ENCODE measurements around the gene UGT1A9. TPM values are rescaled to one million over a fixed set of nuclear protein-coding genes. Genes with fewer than 3 reads are reported as not detected.

Gene UGT1A9
- total and polyA plus RNA-seq, 2 experiments from 2014 or later = not detected

DNA sequence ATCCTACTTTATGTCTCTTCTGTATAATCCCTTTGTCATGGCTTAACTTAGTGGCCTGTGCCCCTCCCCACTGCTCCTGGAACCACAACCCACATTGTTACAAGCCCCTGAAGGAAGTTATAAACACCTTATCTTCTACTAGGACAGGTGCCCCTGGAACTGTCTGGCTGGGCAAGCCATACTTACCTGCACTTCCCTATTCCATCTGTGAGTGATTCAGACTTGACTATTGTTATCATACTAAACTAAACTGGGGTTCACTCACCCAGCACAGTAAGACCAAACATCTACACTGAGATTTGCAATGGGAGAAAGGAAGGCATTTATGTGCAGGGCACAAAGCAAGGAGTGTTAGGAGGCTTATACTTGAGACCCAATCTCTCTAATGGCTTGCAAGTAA, 17.3 kb downstream of the UGT1A9 start:
- Mint-ChIP-seq H3K4me3 (no peak overlapping the region), H3K36me3 (ENCODE audit: low read depth) (no peaks in the 10 kb centered on the region; the same call in 2 of the 3 replicates), H3K9me3 (no peaks in the 10 kb centered on the region), H3K27me3 (ENCODE audit: insufficient read depth, low read depth, poor library complexity) (peaks cover 2% of the 10 kb centered on the region), H3K27ac (no peak overlapping the region), H3K4me1 (peaks cover 20% of the 10 kb centered on the region)
- no peak overlapping the region for H2AFZ ChIP-seq
- peaks cover 16% of the 10 kb centered on the region; the same call in 1 of the 2 replicates for H3K9me2 ChIP-seq (ENCODE audit: insufficient read depth)
- H3F3A ChIP-seq (replicated peaks; ENCODE audit: low read depth) = no peaks in the 10 kb centered on the region
- ATAC-seq (no peak), DNase-seq (ENCODE audit: low spot score) (no peak)
- no peak overlapping the region for H3K4me2 ChIP-seq
- peaks cover 7% of the 10 kb centered on the region; the same call in 1 of the 2 replicates for H3K4me1 ChIP-seq (ENCODE audit: insufficient read depth)
- no peaks in the 10 kb centered on the region; the same call in 1 of the 2 replicates for H4K20me1 ChIP-seq (replicated peaks; ENCODE audit: insufficient read depth)
- TF ChIP-seq CREB1 (CRISPR knock-in tag; IDR thresholded peaks at IDR 0.05; ENCODE audit: low read depth) (no peak), ZNF331 (CRISPR knock-in tag; IDR thresholded peaks at IDR 0.05; ENCODE audit: low read depth) (no peak), STAT1 (IDR thresholded peaks at IDR 0.05; ENCODE audit: unreplicated experiment) (no peak), ZNF114 (CRISPR knock-in tag; IDR thresholded peaks at IDR 0.05) (no peak), EZH2phosphoT487 (IDR thresholded peaks at IDR 0.05; ENCODE audit: unreplicated experiment) (no peak), POLR2AphosphoS5 (IDR thresholded peaks at IDR 0.05; ENCODE audit: low read depth) (no peak), NANOG (IDR thresholded peaks at IDR 0.05; ENCODE audit: borderline replicate concordance) (no peak), JUNB (IDR thresholded peaks at IDR 0.05; ENCODE audit: unreplicated experiment) (no peak), EZH2 (IDR thresholded peaks at IDR 0.05; ENCODE audit: low read depth, unreplicated experiment) (no peak)
- TF ChIP-seq, protein P1, sequence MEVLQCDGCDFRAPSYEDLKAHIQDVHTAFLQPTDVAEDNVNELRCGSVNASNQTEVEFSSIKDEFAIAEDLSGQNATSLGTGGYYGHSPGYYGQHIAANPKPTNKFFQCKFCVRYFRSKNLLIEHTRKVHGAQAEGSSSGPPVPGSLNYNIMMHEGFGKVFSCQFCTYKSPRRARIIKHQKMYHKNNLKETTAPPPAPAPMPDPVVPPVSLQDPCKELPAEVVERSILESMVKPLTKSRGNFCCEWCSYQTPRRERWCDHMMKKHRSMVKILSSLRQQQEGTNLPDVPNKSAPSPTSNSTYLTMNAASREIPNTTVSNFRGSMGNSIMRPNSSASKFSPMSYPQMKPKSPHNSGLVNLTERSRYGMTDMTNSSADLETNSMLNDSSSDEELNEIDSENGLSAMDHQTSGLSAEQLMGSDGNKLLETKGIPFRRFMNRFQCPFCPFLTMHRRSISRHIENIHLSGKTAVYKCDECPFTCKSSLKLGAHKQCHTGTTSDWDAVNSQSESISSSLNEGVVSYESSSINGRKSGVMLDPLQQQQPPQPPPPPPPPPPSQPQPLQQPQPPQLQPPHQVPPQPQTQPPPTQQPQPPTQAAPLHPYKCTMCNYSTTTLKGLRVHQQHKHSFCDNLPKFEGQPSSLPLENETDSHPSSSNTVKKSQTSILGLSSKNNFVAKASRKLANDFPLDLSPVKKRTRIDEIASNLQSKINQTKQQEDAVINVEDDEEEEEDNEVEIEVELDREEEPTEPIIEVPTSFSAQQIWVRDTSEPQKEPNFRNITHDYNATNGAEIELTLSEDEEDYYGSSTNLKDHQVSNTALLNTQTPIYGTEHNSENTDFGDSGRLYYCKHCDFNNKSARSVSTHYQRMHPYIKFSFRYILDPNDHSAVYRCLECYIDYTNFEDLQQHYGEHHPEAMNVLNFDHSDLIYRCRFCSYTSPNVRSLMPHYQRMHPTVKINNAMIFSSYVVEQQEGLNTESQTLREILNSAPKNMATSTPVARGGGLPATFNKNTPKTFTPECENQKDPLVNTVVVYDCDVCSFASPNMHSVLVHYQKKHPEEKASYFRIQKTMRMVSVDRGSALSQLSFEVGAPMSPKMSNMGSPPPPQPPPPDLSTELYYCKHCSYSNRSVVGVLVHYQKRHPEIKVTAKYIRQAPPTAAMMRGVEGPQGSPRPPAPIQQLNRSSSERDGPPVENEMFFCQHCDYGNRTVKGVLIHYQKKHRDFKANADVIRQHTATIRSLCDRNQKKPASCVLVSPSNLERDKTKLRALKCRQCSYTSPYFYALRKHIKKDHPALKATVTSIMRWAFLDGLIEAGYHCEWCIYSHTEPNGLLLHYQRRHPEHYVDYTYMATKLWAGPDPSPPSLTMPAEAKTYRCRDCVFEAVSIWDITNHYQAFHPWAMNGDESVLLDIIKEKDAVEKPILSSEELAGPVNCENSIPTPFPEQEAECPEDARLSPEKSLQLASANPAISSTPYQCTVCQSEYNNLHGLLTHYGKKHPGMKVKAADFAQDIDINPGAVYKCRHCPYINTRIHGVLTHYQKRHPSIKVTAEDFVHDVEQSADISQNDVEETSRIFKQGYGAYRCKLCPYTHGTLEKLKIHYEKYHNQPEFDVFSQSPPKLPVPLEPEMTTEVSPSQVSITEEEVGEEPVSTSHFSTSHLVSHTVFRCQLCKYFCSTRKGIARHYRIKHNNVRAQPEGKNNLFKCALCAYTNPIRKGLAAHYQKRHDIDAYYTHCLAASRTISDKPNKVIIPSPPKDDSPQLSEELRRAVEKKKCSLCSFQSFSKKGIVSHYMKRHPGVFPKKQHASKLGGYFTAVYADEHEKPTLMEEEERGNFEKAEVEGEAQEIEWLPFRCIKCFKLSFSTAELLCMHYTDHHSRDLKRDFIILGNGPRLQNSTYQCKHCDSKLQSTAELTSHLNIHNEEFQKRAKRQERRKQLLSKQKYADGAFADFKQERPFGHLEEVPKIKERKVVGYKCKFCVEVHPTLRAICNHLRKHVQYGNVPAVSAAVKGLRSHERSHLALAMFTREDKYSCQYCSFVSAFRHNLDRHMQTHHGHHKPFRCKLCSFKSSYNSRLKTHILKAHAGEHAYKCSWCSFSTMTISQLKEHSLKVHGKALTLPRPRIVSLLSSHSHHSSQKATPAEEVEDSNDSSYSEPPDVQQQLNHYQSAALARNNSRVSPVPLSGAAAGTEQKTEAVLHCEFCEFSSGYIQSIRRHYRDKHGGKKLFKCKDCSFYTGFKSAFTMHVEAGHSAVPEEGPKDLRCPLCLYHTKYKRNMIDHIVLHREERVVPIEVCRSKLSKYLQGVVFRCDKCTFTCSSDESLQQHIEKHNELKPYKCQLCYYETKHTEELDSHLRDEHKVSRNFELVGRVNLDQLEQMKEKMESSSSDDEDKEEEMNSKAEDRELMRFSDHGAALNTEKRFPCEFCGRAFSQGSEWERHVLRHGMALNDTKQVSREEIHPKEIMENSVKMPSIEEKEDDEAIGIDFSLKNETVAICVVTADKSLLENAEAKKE (CRISPR knock-in tag; IDR thresholded peaks at IDR 0.05) = no peak
- TF ChIP-seq, protein P2, sequence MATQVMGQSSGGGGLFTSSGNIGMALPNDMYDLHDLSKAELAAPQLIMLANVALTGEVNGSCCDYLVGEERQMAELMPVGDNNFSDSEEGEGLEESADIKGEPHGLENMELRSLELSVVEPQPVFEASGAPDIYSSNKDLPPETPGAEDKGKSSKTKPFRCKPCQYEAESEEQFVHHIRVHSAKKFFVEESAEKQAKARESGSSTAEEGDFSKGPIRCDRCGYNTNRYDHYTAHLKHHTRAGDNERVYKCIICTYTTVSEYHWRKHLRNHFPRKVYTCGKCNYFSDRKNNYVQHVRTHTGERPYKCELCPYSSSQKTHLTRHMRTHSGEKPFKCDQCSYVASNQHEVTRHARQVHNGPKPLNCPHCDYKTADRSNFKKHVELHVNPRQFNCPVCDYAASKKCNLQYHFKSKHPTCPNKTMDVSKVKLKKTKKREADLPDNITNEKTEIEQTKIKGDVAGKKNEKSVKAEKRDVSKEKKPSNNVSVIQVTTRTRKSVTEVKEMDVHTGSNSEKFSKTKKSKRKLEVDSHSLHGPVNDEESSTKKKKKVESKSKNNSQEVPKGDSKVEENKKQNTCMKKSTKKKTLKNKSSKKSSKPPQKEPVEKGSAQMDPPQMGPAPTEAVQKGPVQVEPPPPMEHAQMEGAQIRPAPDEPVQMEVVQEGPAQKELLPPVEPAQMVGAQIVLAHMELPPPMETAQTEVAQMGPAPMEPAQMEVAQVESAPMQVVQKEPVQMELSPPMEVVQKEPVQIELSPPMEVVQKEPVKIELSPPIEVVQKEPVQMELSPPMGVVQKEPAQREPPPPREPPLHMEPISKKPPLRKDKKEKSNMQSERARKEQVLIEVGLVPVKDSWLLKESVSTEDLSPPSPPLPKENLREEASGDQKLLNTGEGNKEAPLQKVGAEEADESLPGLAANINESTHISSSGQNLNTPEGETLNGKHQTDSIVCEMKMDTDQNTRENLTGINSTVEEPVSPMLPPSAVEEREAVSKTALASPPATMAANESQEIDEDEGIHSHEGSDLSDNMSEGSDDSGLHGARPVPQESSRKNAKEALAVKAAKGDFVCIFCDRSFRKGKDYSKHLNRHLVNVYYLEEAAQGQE (IDR thresholded peaks at IDR 0.05; ENCODE audit: unreplicated experiment) = no peak
- TF ChIP-seq, protein P3, sequence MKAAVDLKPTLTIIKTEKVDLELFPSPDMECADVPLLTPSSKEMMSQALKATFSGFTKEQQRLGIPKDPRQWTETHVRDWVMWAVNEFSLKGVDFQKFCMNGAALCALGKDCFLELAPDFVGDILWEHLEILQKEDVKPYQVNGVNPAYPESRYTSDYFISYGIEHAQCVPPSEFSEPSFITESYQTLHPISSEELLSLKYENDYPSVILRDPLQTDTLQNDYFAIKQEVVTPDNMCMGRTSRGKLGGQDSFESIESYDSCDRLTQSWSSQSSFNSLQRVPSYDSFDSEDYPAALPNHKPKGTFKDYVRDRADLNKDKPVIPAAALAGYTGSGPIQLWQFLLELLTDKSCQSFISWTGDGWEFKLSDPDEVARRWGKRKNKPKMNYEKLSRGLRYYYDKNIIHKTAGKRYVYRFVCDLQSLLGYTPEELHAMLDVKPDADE (IDR thresholded peaks at IDR 0.05) = no peak
- TF ChIP-seq, protein P4, sequence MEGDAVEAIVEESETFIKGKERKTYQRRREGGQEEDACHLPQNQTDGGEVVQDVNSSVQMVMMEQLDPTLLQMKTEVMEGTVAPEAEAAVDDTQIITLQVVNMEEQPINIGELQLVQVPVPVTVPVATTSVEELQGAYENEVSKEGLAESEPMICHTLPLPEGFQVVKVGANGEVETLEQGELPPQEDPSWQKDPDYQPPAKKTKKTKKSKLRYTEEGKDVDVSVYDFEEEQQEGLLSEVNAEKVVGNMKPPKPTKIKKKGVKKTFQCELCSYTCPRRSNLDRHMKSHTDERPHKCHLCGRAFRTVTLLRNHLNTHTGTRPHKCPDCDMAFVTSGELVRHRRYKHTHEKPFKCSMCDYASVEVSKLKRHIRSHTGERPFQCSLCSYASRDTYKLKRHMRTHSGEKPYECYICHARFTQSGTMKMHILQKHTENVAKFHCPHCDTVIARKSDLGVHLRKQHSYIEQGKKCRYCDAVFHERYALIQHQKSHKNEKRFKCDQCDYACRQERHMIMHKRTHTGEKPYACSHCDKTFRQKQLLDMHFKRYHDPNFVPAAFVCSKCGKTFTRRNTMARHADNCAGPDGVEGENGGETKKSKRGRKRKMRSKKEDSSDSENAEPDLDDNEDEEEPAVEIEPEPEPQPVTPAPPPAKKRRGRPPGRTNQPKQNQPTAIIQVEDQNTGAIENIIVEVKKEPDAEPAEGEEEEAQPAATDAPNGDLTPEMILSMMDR (conservative IDR thresholded peaks at IDR 0.05; ENCODE audit: low read depth in 2 of 2) = no peak
- H3K36me3 ChIP-seq (ENCODE audit: insufficient read depth) = no peaks in the 10 kb centered on the region
- H3K27ac ChIP-seq (ENCODE audit: low read depth) = no peak overlapping the region
- H3K4me3 ChIP-seq = no peak overlapping the region
- no peaks in the 10 kb centered on the region for H3K27me3 ChIP-seq (ENCODE audit: insufficient read depth)
- no peaks in the 10 kb centered on the region for H3K79me2 ChIP-seq (replicated peaks; ENCODE audit: insufficient read depth)

Measured in GM23338 (cell line).